OCI-LY1 (cell line): ENCODE measurements around the gene GNAQ.

ENCODE experiments used
- CTCF ChIP-seq: fragments of 200-600 bp; sonication (generic), shearing (Covaris generic); IDR thresholded peaks from 2 replicates; pipeline ENCODE4 v1.5.1; 2017; ENCODE audit warnings: mild to moderate bottlenecking, antibody characterized with exemption, low read length, moderate library complexity, mixed read lengths
- EZH2 ChIP-seq: fragments of 200-600 bp; sonication (generic), shearing (Covaris generic); IDR thresholded peaks from 2 replicates; pipeline ENCODE4 v1.8.0; 2017; ENCODE audit warnings: borderline replicate concordance, mixed run types, mild to moderate bottlenecking, antibody characterized with exemption, low read length, moderate library complexity, mixed read lengths

- TF ChIP-seq CTCF: no peak
- no peak for TF ChIP-seq EZH2
Observed at GRCh38 chr9:77901771-77902170, 129.8 kb downstream of the GNAQ start.
